ENCODE results near the gene ZDHHC20.

- no peak for TF ChIP-seq CTCF (conservative IDR thresholded peaks at IDR 0.05 in 1 of 2, IDR thresholded peaks at IDR 0.05 in 1 of 2; ENCODE audit: extremely low read depth in 1 of 2, insufficient read depth in 1 of 2, low read depth in 1 of 2, low read length in 2 of 2)
- TF ChIP-seq EZH2 (IDR thresholded peaks at IDR 0.05; ENCODE audit: borderline replicate concordance, low read length) = no peak
Measured at GRCh38 chr13:21486322-21486721, 27.2 kb upstream of the ZDHHC20 start.

Data from mammary epithelial cell (primary cell).